Upper lobe of right lung (tissue), 1 donor: ENCODE measurements around the gene CC2D1A. TPM values are rescaled to one million over a fixed set of nuclear protein-coding genes. Genes with fewer than 3 reads are reported as not detected.

ENCODE experiments used
- ATAC-seq: fragments of 200-7000 bp; cut with Tn5 transposase; one replicate; pipeline ENCODE4 v1.9.1; 2020; ENCODE audit warnings: mild to moderate bottlenecking, moderate library complexity
- DNase-seq: peaks from one replicate; pipeline ENCODE4 v3.0.0-alpha.2; 2020
- H3K27ac ChIP-seq: fragments of 200-600 bp; one replicate; pipeline ENCODE4 v1.8.0; 2022
- H3K27me3 ChIP-seq: fragments of 200-600 bp; one replicate; pipeline ENCODE4 v1.8.0; 2022; ENCODE audit warnings: mild to moderate bottlenecking
- H3K36me3 ChIP-seq: fragments of 200-600 bp; one replicate; pipeline ENCODE4 v1.8.0; 2022
- H3K4me1 ChIP-seq: fragments of 200-600 bp; one replicate; pipeline ENCODE4 v1.8.0; 2022
- H3K4me3 ChIP-seq: fragments of 200-600 bp; one replicate; pipeline ENCODE4 v1.8.0; 2022; ENCODE audit warnings: mild to moderate bottlenecking
- H3K9me3 ChIP-seq: fragments of 200-600 bp; one replicate; pipeline ENCODE4 v1.8.0; 2022
- intact Hi-C: fragments of 100-400 bp; cut with DNase I; formaldehyde crosslinking; loops from one replicate; pipeline ENCODE4 v1.11.0; 2022
- total RNA-seq: library from RNA; stranded (reverse); fragmentation: NEBNext Ultra II Directional; extraction: Animal tissue kit (Norgen Biotek cat#: 25700); gene quantifications from one replicate; pipeline ENCODE4 v1.2.1, GENCODE V29; 2021
- TF ChIP-seq, protein P1 (sequence below): fragments of 200-600 bp; IDR thresholded peaks from one replicate; pipeline ENCODE4 v1.8.0; 2022; ENCODE audit warnings: antibody characterized with exemption
- donor health status: DM: no; HTN: yes; CAD: no; lungs with severe emphysema.

Gene CC2D1A
- total RNA-seq, 1 donor from 2014 or later = 28.9 TPM

DNA sequence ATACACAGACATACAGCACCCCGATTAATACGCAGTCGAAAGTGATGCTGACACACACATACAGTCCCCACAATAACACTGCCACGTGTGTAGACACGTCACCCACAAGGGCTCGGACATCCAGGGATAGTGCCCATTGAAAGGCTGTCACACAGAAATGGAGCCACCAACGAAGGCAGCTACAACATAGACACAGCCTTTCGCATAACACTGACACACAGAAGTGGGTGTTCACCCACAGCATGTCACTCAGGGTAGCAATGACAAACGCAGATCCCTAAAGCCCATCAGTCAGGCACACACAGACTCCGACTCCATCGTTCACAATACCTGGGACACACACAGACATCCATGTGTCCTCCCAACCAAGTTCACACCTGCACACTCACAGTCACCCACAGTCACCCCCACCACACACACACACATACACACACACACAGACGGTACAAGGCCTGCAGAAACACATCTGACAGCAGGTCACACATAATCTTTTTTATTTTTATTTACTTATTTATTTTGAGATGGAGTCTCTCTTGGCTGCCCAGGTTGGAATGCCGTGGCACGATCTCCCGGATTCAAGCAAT is 39.4 kb upstream of the CC2D1A start:
- Histone ChIP-seq H3K27me3 (no peaks in the 10 kb centered on the region), H3K36me3 (no peaks in the 10 kb centered on the region), H3K9me3 (no peaks in the 10 kb centered on the region), H3K27ac (no peak overlapping the region), H3K4me1 (peaks cover 24% of the 10 kb centered on the region), H3K4me3 (peak overlapping the region; percentile 61)
- DNase-seq (no peak), ATAC-seq (no peak)
- TF ChIP-seq, protein P1, sequence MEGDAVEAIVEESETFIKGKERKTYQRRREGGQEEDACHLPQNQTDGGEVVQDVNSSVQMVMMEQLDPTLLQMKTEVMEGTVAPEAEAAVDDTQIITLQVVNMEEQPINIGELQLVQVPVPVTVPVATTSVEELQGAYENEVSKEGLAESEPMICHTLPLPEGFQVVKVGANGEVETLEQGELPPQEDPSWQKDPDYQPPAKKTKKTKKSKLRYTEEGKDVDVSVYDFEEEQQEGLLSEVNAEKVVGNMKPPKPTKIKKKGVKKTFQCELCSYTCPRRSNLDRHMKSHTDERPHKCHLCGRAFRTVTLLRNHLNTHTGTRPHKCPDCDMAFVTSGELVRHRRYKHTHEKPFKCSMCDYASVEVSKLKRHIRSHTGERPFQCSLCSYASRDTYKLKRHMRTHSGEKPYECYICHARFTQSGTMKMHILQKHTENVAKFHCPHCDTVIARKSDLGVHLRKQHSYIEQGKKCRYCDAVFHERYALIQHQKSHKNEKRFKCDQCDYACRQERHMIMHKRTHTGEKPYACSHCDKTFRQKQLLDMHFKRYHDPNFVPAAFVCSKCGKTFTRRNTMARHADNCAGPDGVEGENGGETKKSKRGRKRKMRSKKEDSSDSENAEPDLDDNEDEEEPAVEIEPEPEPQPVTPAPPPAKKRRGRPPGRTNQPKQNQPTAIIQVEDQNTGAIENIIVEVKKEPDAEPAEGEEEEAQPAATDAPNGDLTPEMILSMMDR = no peak
- intact Hi-C loops = no loop called here

DNA sequence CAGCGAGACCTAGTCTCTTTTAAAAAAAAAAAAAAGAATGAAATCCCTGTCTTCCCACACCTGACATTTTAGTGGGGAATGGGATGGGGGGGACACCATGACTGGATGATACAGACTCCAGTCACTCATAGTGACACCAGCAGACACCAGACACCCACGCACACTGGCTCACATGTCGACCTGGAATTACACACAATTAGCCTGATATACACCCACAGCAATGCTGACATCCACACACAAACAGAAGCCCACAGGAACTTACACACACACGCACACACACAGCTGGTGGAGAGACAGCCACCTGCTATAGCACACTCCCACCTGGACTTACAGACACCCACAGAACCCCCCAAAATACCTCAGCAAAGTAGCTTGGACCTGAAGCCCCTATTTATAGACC is 37.3 kb upstream of the CC2D1A start:
- no peak for DNase-seq
- H3K4me1 ChIP-seq = peaks cover 16% of the 10 kb centered on the region
- TF ChIP-seq, protein P1 = no peak
- H3K4me3 ChIP-seq = no peak overlapping the region
- ATAC-seq = no peak
- no peak overlapping the region for H3K27ac ChIP-seq
- H3K27me3 ChIP-seq = no peaks in the 10 kb centered on the region
- no peaks in the 10 kb centered on the region for H3K36me3 ChIP-seq
- no peaks in the 10 kb centered on the region for H3K9me3 ChIP-seq
- intact Hi-C loops = no loop called here

DNA sequence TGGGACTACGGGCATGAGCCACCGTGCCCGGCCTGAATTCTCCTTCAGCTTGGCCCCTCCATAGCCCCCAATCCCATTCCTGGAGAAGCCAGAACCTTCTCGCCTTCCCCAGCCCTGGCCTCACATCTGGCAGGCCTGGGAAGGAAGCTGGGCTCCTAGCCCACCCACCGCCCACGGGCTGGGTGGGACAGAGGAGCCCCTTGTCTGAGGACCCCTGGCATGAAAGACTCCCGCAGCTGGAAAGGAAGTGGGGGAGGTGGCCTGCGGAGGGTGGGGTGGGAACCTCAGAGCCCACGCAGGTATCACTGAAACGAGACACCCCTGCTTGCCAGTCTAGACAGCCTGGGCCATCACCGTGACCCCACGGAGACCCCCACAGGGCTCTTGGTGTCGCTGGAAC is 36.7 kb upstream of the CC2D1A start:
- intact Hi-C loops = no loop called here
- ATAC-seq (no peak), DNase-seq (no peak)
- TF ChIP-seq, protein P1 = no peak
- H3K4me3 ChIP-seq = no peak overlapping the region
- H3K36me3 ChIP-seq = no peaks in the 10 kb centered on the region
- no peaks in the 10 kb centered on the region for H3K9me3 ChIP-seq
- H3K27me3 ChIP-seq = no peaks in the 10 kb centered on the region
- H3K27ac ChIP-seq = no peak overlapping the region
- H3K4me1 ChIP-seq = peaks cover 14% of the 10 kb centered on the region

DNA sequence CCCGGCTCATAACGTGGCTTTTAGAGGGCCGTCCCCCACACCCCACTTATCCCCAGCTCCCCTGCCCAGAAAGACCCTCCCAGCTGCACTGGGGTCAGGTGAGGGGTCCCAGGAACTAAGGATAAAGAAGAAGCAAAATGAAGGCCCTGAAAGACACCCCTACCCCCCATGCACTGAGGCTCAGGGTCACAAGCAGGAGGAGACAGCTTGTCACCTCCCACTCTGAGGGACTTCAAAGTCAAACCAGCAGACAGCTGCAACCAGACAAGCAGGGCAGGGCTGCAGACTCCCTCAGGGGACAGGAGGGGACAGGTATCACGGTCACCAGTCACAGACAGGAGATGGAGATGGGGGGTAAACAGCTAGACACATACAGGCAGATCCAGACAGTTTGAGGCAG is 35.1 kb upstream of the CC2D1A start:
- intact Hi-C loops = no loop called here
- ATAC-seq = no peak

DNA sequence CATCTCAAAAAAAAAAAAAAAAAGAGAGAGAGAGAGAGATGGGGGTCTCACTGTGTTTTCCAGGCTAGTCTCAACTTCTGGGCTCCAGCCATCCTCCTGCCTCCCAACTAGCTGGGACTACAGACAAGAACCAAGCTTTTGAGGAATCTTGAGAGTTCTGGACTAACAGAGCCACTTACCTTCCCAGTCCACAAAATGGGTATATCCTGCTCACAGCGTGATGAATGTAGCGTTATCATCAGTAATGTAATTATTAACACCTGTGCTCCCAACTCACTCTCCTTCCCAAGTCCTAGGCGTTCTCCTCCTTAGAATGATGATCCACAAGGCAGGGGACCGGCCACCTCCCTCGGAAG is 33.7 kb upstream of the CC2D1A start:
- no peaks in the 10 kb centered on the region for H3K4me1 ChIP-seq
- TF ChIP-seq, protein P1 = no peak
- no peaks in the 10 kb centered on the region for H3K27me3 ChIP-seq
- H3K27ac ChIP-seq = no peak overlapping the region
- H3K9me3 ChIP-seq = no peaks in the 10 kb centered on the region
- intact Hi-C loops = no loop called here
- DNase-seq = no peak
- no peaks in the 10 kb centered on the region for H3K36me3 ChIP-seq
- no peak for ATAC-seq
- peak overlapping the region; percentile 33 for H3K4me3 ChIP-seq

More for the DNA sequence above, 35.1 kb upstream of the CC2D1A start:
- Histone ChIP-seq H3K4me1 (peaks cover 6% of the 10 kb centered on the region), H3K27ac (no peak overlapping the region), H3K4me3 (no peak overlapping the region), H3K9me3 (no peaks in the 10 kb centered on the region), H3K36me3 (no peaks in the 10 kb centered on the region), H3K27me3 (no peaks in the 10 kb centered on the region)
- TF ChIP-seq, protein P1 = no peak
- no peak for DNase-seq
